Measurements from ENCODE around the gene INAFM2.

GRCh38 chr15:40275523-40275922 is 48.0 kb upstream of the INAFM2 start:
- TF ChIP-seq CTCF (IDR thresholded peaks at IDR 0.05): no peak
- TF ChIP-seq POLR2A (IDR thresholded peaks at IDR 0.05; ENCODE audit: low read depth): no peak
- no peak for TF ChIP-seq EP300 (IDR thresholded peaks at IDR 0.05)

Data from esophagus muscularis mucosa (tissue), 4 donors.